Neural crest cell (in vitro differentiated cells): ENCODE data around the gene PAX7. TPM values are rescaled to one million over a fixed set of nuclear protein-coding genes. Genes with fewer than 3 reads are reported as not detected.

Experiments
- DNase-seq: peaks from one replicate; pipeline ENCODE4 v3.0.0; 2021; ENCODE audit warnings: low read depth, mixed read lengths, low spot score
- H3K27ac Mint-ChIP-seq: one replicate; pipeline ENCODE4 v1.8.0; 2021; ENCODE audit warnings: mild to moderate bottlenecking, mixed read lengths; ENCODE audit not compliant: unreplicated experiment
- H3K27me3 Mint-ChIP-seq: 2 replicates; pipeline ENCODE4 v1.8.0; 2021; ENCODE audit warnings: low read depth, mild to moderate bottlenecking, mixed read lengths
- H3K36me3 Mint-ChIP-seq: 2 replicates; pipeline ENCODE4 v1.8.0; 2021; ENCODE audit warnings: low read depth, mild to moderate bottlenecking, mixed read lengths
- H3K4me1 Mint-ChIP-seq: 2 replicates; pipeline ENCODE4 v1.8.0; 2021; ENCODE audit warnings: mixed read lengths
- H3K4me3 Mint-ChIP-seq: one replicate; pipeline ENCODE4 v1.8.0; 2021; ENCODE audit warnings: mild to moderate bottlenecking, mixed read lengths
- H3K9me3 Mint-ChIP-seq: 2 replicates; pipeline ENCODE4 v1.8.0; 2021; ENCODE audit warnings: mixed read lengths
- CTCF ChIP-seq: fragments of 200-600 bp; sonication (generic); conservative IDR thresholded peaks from 2 replicates; pipeline ENCODE4 v1.5.0; 2021; ENCODE audit warnings: antibody characterized with exemption, mild to moderate bottlenecking
- total RNA-seq: library from RNA; stranded (reverse); gene quantifications from 2 replicates; pipeline ENCODE4 v1.2.1, GENCODE V29; 2021

Gene PAX7
- total RNA-seq, 1 donor from 2014 or later: 10.9 TPM

DNA sequence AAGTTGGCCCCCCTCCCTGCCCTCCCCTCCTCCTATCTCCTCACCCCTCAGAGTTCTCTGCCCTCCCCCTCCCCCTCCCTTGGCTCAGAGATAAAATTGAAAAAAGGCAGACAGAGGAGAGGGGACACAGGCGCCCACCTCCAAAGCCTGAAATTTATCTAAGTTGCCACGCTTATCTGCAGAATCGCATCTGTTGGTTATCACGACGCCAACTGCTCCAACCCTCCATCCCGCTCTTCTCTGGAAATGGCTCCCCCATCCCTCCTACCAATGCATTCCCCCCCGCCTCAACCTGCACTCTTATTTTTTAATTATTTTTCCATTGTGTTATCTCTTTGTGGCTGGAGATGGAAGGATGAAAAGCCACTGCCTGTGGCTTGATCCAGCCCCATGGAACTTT lies 138.5 kb downstream of the PAX7 start:
- Mint-ChIP-seq H3K4me1 (no peaks in the 10 kb centered on the region), H3K27me3 (peaks cover 56% of the 10 kb centered on the region), H3K36me3 (no peaks in the 10 kb centered on the region), H3K4me3 (no peak overlapping the region), H3K27ac (no peak overlapping the region), H3K9me3 (no peaks in the 10 kb centered on the region)
- TF ChIP-seq CTCF: no peak
- DNase-seq: no peak

DNA sequence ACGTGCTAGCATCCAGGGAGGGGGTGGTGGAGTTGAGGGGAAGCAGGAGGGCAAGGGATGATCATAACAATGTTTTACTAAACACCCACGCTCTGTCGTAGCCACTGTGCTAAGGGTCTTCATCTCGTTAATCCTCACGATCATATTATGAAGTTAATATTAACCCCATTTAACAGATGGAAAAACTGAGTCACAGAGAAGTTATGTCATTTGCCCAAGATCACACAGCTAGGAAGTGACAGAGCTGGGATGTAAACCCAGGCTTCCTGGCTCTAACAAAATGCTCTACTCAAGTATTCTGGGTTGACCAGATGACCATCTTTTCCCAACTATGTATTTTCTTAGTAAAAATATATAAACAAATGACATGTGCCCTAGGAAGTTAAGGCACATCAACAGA lies 140.2 kb downstream of the PAX7 start:
- Mint-ChIP-seq H3K36me3 (no peaks in the 10 kb centered on the region), H3K27me3 (peaks cover 60% of the 10 kb centered on the region), H3K4me3 (no peak overlapping the region), H3K27ac (no peak overlapping the region), H3K9me3 (no peaks in the 10 kb centered on the region), H3K4me1 (no peaks in the 10 kb centered on the region)
- DNase-seq: no peak
- no peak for TF ChIP-seq CTCF

- H3K9me3 Mint-ChIP-seq: no peaks in the 10 kb centered on the region
- TF ChIP-seq CTCF: no peak
- peaks cover 56% of the 10 kb centered on the region for H3K27me3 Mint-ChIP-seq
- no peak for DNase-seq
- H3K36me3 Mint-ChIP-seq: no peaks in the 10 kb centered on the region
- H3K4me1 Mint-ChIP-seq: no peaks in the 10 kb centered on the region
- H3K27ac Mint-ChIP-seq: no peak overlapping the region
- H3K4me3 Mint-ChIP-seq: no peak overlapping the region
Measured at GRCh38 chr1:18773753-18774152, 143.1 kb downstream of the PAX7 start.

DNA sequence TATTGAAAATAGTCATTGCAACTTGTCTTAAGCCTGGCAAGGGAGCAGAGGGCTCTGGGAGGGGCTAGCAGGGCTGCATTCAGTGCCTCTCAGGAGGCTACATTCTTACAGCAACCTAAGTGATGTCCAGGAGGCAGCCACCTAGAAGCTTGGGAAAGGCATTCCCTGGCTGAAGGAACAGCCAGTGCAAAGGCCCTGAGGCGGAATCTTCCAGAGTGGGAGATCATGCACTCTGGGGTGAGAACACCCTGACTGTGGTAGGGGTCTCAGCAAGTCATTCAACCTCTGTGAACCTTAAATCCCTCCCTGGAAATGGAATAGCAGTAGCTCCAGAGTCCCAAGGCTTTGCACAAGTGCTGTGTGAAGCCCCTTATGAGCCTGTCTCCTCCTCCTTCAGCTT lies 144.7 kb downstream of the PAX7 start:
- Mint-ChIP-seq H3K4me3 (no peak overlapping the region), H3K36me3 (no peaks in the 10 kb centered on the region), H3K4me1 (no peaks in the 10 kb centered on the region), H3K27me3 (peaks cover 49% of the 10 kb centered on the region), H3K27ac (no peak overlapping the region), H3K9me3 (no peaks in the 10 kb centered on the region)
- no peak for DNase-seq
- TF ChIP-seq CTCF: no peak

GRCh38 chr1:18776777-18777176 lies 146.1 kb downstream of the PAX7 start:
- peaks cover 42% of the 10 kb centered on the region for H3K27me3 Mint-ChIP-seq
- no peaks in the 10 kb centered on the region for H3K4me1 Mint-ChIP-seq
- no peak overlapping the region for H3K4me3 Mint-ChIP-seq
- no peaks in the 10 kb centered on the region for H3K9me3 Mint-ChIP-seq
- H3K36me3 Mint-ChIP-seq: no peaks in the 10 kb centered on the region
- no peak for DNase-seq
- TF ChIP-seq CTCF: no peak
- H3K27ac Mint-ChIP-seq: no peak overlapping the region

GRCh38 chr1:18778437-18778836 lies 147.8 kb downstream of the PAX7 start:
- Mint-ChIP-seq H3K9me3 (no peaks in the 10 kb centered on the region), H3K27me3 (peaks cover 35% of the 10 kb centered on the region), H3K4me1 (no peaks in the 10 kb centered on the region), H3K4me3 (no peak overlapping the region), H3K36me3 (no peaks in the 10 kb centered on the region), H3K27ac (no peak overlapping the region)
- DNase-seq: no peak
- no peak for TF ChIP-seq CTCF
